ENCODE results near the gene FUCA2.

- TF ChIP-seq EP300 (IDR thresholded peaks at IDR 0.05; ENCODE audit: low read depth): no peak
- TF ChIP-seq CTCF (IDR thresholded peaks at IDR 0.05): no peak
- TF ChIP-seq POLR2A (IDR thresholded peaks at IDR 0.05): no peak
- no peak for TF ChIP-seq POLR2AphosphoS5 (IDR thresholded peaks at IDR 0.05)
Measured at GRCh38 chr6:143525356-143525755, 13.8 kb upstream of the FUCA2 start.
